ENCODE data around the gene FCN2.

Gene FCN2

GRCh38 chr9:134869554-134870300 lies 10.9 kb upstream of the FCN2 start:
- DNase-seq (ENCODE audit: low read depth) = no peak

- DNase-seq (ENCODE audit: low read depth) = no peak
These were observed 10.3 kb upstream of the FCN2 start for GRCh38 chr9:134870301-134870694.

- DNase-seq (ENCODE audit: low read depth) = no peak
These were observed 9.6 kb upstream of the FCN2 start for GRCh38 chr9:134870746-134871662.

- DNase-seq (ENCODE audit: low read depth) = no peak
These were observed 8.8 kb upstream of the FCN2 start for GRCh38 chr9:134871697-134872340.

GRCh38 chr9:134872482-134873231 lies 8.0 kb upstream of the FCN2 start:
- peak; percentile 12 for DNase-seq (ENCODE audit: low read depth)

- no peak for DNase-seq (ENCODE audit: low read depth)
These were observed 5.2 kb upstream of the FCN2 start for GRCh38 chr9:134875371-134875770.

GRCh38 chr9:134877541-134877940 lies 3.1 kb upstream of the FCN2 start:
- DNase-seq (ENCODE audit: low read depth) = no peak

GRCh38 chr9:134879664-134880483 lies 736 bp upstream of the FCN2 start:
- DNase-seq (ENCODE audit: low read depth) = no peak

GRCh38 chr9:134881313-134881670 lies 682 bp downstream of the FCN2 start:
- no peak for DNase-seq (ENCODE audit: low read depth)

- DNase-seq (ENCODE audit: low read depth) = no peak
These were observed 1.7 kb downstream of the FCN2 start for GRCh38 chr9:134882204-134882785.

- no peak for DNase-seq (ENCODE audit: low read depth)
These were observed 2.6 kb downstream of the FCN2 start for GRCh38 chr9:134883040-134883782.

GRCh38 chr9:134884492-134884891 lies 3.9 kb downstream of the FCN2 start:
- DNase-seq (ENCODE audit: low read depth) = no peak

- no peak for DNase-seq (ENCODE audit: low read depth)
These were observed 4.5 kb downstream of the FCN2 start for GRCh38 chr9:134885001-134885678.

GRCh38 chr9:134885679-134886412 lies 5.2 kb downstream of the FCN2 start:
- no peak for DNase-seq (ENCODE audit: low read depth)

- no peak for DNase-seq (ENCODE audit: low read depth)
These were observed 5.9 kb downstream of the FCN2 start for GRCh38 chr9:134886413-134886913.

GRCh38 chr9:134887219-134887618 lies 6.6 kb downstream of the FCN2 start:
- DNase-seq (ENCODE audit: low read depth) = no peak

- DNase-seq (ENCODE audit: low read depth) = no peak
These were observed 7.3 kb downstream of the FCN2 start for GRCh38 chr9:134887686-134888602.

Data from ELR (cell line).